ENCODE results near the gene IFNA10. TPM values are rescaled to one million over a fixed set of nuclear protein-coding genes. Genes with fewer than 3 reads are reported as not detected.
"Not testable (repeated sequence)": the region's sequence is repeated elsewhere in the genome, so short reads cannot be mapped to it uniquely, and the experiment has no call there.

IFNA10 gene
- total RNA-seq, 1 experiment from 2014 or later = not detected

GRCh38 chr9:21210782-21211181 lies 3.8 kb upstream of the IFNA10 start:
- not testable (repeated sequence) for H3K9me3 ChIP-seq, H3K4me3 ChIP-seq, DNase-seq, H3K36me3 ChIP-seq
- H3K27me3 ChIP-seq = peaks cover 19% of the 10 kb centered on the region

GRCh38 chr9:21210311-21210710 lies 3.4 kb upstream of the IFNA10 start:
- no peaks in the 10 kb centered on the region for H3K9me3 ChIP-seq
- H3K27me3 ChIP-seq = peaks cover 17% of the 10 kb centered on the region
- DNase-seq = no peak
- no peaks in the 10 kb centered on the region for H3K36me3 ChIP-seq
- H3K4me3 ChIP-seq = no peak overlapping the region

- no peaks in the 10 kb centered on the region for H3K36me3 ChIP-seq
These were observed 1.7 kb downstream of the IFNA10 start for GRCh38 chr9:21205204-21205603.

GRCh38 chr9:21202105-21202504 lies 4.8 kb downstream of the IFNA10 start, which contains the start of gene IFNA7:
IFNA7 (minus strand) TSS chr9:21202205; CDS start chr9:21202165, 40 bp downstream.
- H3K4me3 ChIP-seq, H3K36me3 ChIP-seq: not testable (repeated sequence)

More at GRCh38 chr9:21205204-21205603, 1.7 kb downstream of the IFNA10 start:
- H3K4me3 ChIP-seq = no peak overlapping the region
- peaks cover 8% of the 10 kb centered on the region; the same call in 1 of the 2 replicates for H3K9me3 ChIP-seq
- H3K27me3 ChIP-seq = peaks cover 39% of the 10 kb centered on the region
- no peak for DNase-seq

GRCh38 chr9:21194867-21195776 lies 11.8 kb downstream of the IFNA10 start:
- Histone ChIP-seq H3K4me3 (peak overlapping the region; percentile 2), H3K27me3 (peaks cover 27% of the 10 kb centered on the region)
- not testable (repeated sequence) for H3K36me3 ChIP-seq, H3K9me3 ChIP-seq
- peak; percentile 71 for DNase-seq

More at GRCh38 chr9:21202105-21202504, 4.8 kb downstream of the IFNA10 start, which contains the start of gene IFNA7:
- not testable (repeated sequence) for H3K9me3 ChIP-seq, DNase-seq
- peaks cover 45% of the 10 kb centered on the region for H3K27me3 ChIP-seq

- not testable (repeated sequence) for H3K4me3 ChIP-seq, H3K36me3 ChIP-seq, H3K9me3 ChIP-seq, DNase-seq
- H3K27me3 ChIP-seq = peaks cover 16% of the 10 kb centered on the region
These were observed 19.5 kb downstream of the IFNA10 start, which contains the start of gene IFNA4 for GRCh38 chr9:21187487-21187886. IFNA4 (minus strand) TSS chr9:21187587; CDS start chr9:21187531, 56 bp downstream.

- peak; percentile 58 for DNase-seq
- not testable (repeated sequence) for H3K9me3 ChIP-seq, H3K36me3 ChIP-seq, H3K4me3 ChIP-seq
- H3K27me3 ChIP-seq = peaks cover 11% of the 10 kb centered on the region
These were observed 23.9 kb downstream of the IFNA10 start for GRCh38 chr9:21182810-21183736.

GRCh38 chr9:21174671-21175070 lies 32.3 kb downstream of the IFNA10 start:
- Histone ChIP-seq H3K36me3 (no peaks in the 10 kb centered on the region), H3K9me3 (no peaks in the 10 kb centered on the region), H3K4me3 (no peak overlapping the region), H3K27me3 (peaks cover 64% of the 10 kb centered on the region)
- DNase-seq = no peak

GRCh38 chr9:21172156-21172555 lies 34.8 kb downstream of the IFNA10 start:
- Histone ChIP-seq H3K36me3 (no peaks in the 10 kb centered on the region), H3K27me3 (peaks cover 75% of the 10 kb centered on the region), H3K9me3 (no peaks in the 10 kb centered on the region), H3K4me3 (no peak overlapping the region)
- no peak for DNase-seq

GRCh38 chr9:21171351-21171750 lies 35.6 kb downstream of the IFNA10 start:
- H3K36me3 ChIP-seq = no peaks in the 10 kb centered on the region

GRCh38 chr9:21166560-21166959 lies 40.4 kb downstream of the IFNA10 start, which contains the start of gene IFNA21:
IFNA21 (minus strand) TSS chr9:21166660; CDS start chr9:21166612, 48 bp downstream.
- H3K4me3 ChIP-seq, H3K9me3 ChIP-seq, DNase-seq, H3K36me3 ChIP-seq: not testable (repeated sequence)
- peaks cover 55% of the 10 kb centered on the region for H3K27me3 ChIP-seq

More at GRCh38 chr9:21171351-21171750, 35.6 kb downstream of the IFNA10 start:
- Histone ChIP-seq H3K4me3 (no peak overlapping the region), H3K27me3 (peaks cover 67% of the 10 kb centered on the region), H3K9me3 (no peaks in the 10 kb centered on the region)
- DNase-seq = no peak

- H3K9me3 ChIP-seq = no peaks in the 10 kb centered on the region; the same call in 1 of the 2 replicates
- no peak overlapping the region for H3K4me3 ChIP-seq
- H3K36me3 ChIP-seq = no peaks in the 10 kb centered on the region
- DNase-seq = no peak
- H3K27me3 ChIP-seq = peaks cover 50% of the 10 kb centered on the region
These were observed 41.4 kb downstream of the IFNA10 start for GRCh38 chr9:21165516-21165915.

GRCh38 chr9:21160178-21160577 lies 46.8 kb downstream of the IFNA10 start:
- H3K9me3 ChIP-seq = no peaks in the 10 kb centered on the region; the same call in 1 of the 2 replicates
- DNase-seq = no peak
- no peak overlapping the region for H3K4me3 ChIP-seq
- peaks cover 32% of the 10 kb centered on the region for H3K27me3 ChIP-seq
- no peaks in the 10 kb centered on the region for H3K36me3 ChIP-seq

Measured in MG63 (cell line).